GM15510 (cell line): ENCODE measurements around the gene NPIPB6.

Experiments
- POLR2A ChIP-seq: IDR thresholded peaks from 3 replicates; pipeline ENCODE4 v1.6.1; 2011; ENCODE audit warnings: borderline replicate concordance; ENCODE audit not compliant: insufficient read length; ENCODE audit errors: extremely low read depth

The NPIPB6 gene

GRCh38 chr16:28313587-28313986 lies 49.7 kb downstream of the NPIPB6 start:
- no peak for TF ChIP-seq POLR2A

- no peak for TF ChIP-seq POLR2A
Observed at GRCh38 chr16:28312327-28312726, 51.0 kb downstream of the NPIPB6 start.

GRCh38 chr16:28311913-28312312 lies 51.4 kb downstream of the NPIPB6 start:
- no peak for TF ChIP-seq POLR2A

GRCh38 chr16:28311413-28311812 lies 51.9 kb downstream of the NPIPB6 start:
- TF ChIP-seq POLR2A, result no peak

GRCh38 chr16:28310796-28311195 lies 52.5 kb downstream of the NPIPB6 start:
- no peak for TF ChIP-seq POLR2A

- TF ChIP-seq POLR2A, result no peak
Observed at GRCh38 chr16:28309811-28310311, 53.4 kb downstream of the NPIPB6 start.

GRCh38 chr16:28308794-28309584 lies 54.3 kb downstream of the NPIPB6 start:
- TF ChIP-seq POLR2A, result no peak

GRCh38 chr16:28307936-28308335 lies 55.4 kb downstream of the NPIPB6 start:
- TF ChIP-seq POLR2A, result no peak

GRCh38 chr16:28304214-28304613 lies 59.1 kb downstream of the NPIPB6 start:
- TF ChIP-seq POLR2A, result no peak

- no peak for TF ChIP-seq POLR2A
Observed at GRCh38 chr16:28303132-28303531, 60.2 kb downstream of the NPIPB6 start.

- TF ChIP-seq POLR2A, result no peak
Observed at GRCh38 chr16:28301620-28302019, 61.7 kb downstream of the NPIPB6 start.

- no peak for TF ChIP-seq POLR2A
Observed at GRCh38 chr16:28301154-28301553, 62.2 kb downstream of the NPIPB6 start.

GRCh38 chr16:28300327-28300726 lies 63.0 kb downstream of the NPIPB6 start:
- TF ChIP-seq POLR2A, result no peak

- TF ChIP-seq POLR2A, result no peak
Observed at GRCh38 chr16:28298511-28298878, 64.8 kb downstream of the NPIPB6 start.

GRCh38 chr16:28297784-28298510 lies 65.4 kb downstream of the NPIPB6 start:
- no peak for TF ChIP-seq POLR2A

GRCh38 chr16:28297308-28297707 lies 66.0 kb downstream of the NPIPB6 start:
- no peak for TF ChIP-seq POLR2A
